GM13977 (cell line): ENCODE data around the gene SAMD11.

ENCODE experiments used
- DNase-seq: peaks from one replicate; pipeline ENCODE4 v3.0.0; 2012; ENCODE audit warnings: low spot score
- CTCF ChIP-seq: IDR thresholded peaks from 2 replicates; pipeline ENCODE4 v1.5.1; 2012; ENCODE audit warnings: mild to moderate bottlenecking, control low read depth; ENCODE audit not compliant: insufficient read depth; ENCODE audit errors: extremely low read depth, missing control alignments
- in situ Hi-C: fragments of 300-500 bp; cut with MboI; formaldehyde crosslinking; loops from one replicate; pipeline ENCODE4 v1.12.0; 2022; ENCODE audit warnings: low sequenced_read_pairs, low pct_unique_long_range_greater_than_20kb, mixed read lengths, inconsistent platforms; ENCODE audit not compliant: unreplicated experiment

The SAMD11 gene

GRCh38 chr1:955474-955873 is 31.8 kb downstream of the SAMD11 start:
- TF ChIP-seq CTCF: no peak
- in situ Hi-C loops: no loop called here
- no peak for DNase-seq

GRCh38 chr1:956636-957035 is 32.9 kb downstream of the SAMD11 start:
- in situ Hi-C loops: no loop called here
- TF ChIP-seq CTCF: no peak
- no peak for DNase-seq

GRCh38 chr1:958823-959730 is 35.4 kb downstream of the SAMD11 start, which contains the start of gene NOC2L:
Gene NOC2L, minus strand, starts transcription at chr1:959256. Its CDS starts 16 bp downstream, at chr1:959240.
- in situ Hi-C loops: no loop called here
- no peak for TF ChIP-seq CTCF
- DNase-seq: peak; percentile 98

DNA sequence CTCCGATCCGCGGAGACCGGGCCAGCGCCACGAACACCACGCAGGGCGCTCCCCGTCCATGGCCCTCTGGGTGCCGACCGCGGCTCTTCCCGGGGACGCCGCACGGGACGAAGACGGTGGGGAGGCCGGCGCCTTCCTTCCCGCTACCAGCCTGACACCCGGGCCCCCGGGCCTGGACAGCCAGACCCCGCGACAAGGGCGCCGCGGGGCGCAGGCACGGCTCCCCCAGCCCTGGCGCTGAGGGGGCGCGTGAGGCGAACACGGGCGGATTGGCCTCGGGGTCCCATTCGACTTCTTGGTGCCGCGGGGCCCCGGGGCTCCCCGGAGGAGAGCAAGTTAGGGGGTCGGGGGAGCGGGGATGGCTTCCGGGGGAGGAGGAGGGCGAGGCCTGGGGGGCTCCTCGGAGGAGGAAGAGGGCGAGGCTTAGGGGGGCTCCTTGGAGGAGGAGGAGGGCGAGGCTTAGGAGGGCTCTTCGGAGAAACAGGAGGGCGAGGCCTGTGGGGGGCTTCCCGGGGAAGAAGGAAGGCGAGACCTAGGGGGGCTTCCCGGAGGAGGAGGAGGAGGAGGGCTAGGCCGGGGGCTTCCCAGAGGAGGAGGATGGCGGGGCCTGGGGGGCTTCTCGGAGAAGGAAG is 36.1 kb downstream of the SAMD11 start:
- in situ Hi-C loops: no loop called here
- no peak for DNase-seq
- no peak for TF ChIP-seq CTCF

- DNase-seq: peak; percentile 95
- in situ Hi-C loops: no loop called here
- no peak for TF ChIP-seq CTCF
Measured at GRCh38 chr1:960363-961131, 36.8 kb downstream of the SAMD11 start, which contains the start of gene KLHL17. Gene KLHL17, plus strand, starts transcription at chr1:960584. Its CDS starts 110 bp downstream, at chr1:960694.

DNA sequence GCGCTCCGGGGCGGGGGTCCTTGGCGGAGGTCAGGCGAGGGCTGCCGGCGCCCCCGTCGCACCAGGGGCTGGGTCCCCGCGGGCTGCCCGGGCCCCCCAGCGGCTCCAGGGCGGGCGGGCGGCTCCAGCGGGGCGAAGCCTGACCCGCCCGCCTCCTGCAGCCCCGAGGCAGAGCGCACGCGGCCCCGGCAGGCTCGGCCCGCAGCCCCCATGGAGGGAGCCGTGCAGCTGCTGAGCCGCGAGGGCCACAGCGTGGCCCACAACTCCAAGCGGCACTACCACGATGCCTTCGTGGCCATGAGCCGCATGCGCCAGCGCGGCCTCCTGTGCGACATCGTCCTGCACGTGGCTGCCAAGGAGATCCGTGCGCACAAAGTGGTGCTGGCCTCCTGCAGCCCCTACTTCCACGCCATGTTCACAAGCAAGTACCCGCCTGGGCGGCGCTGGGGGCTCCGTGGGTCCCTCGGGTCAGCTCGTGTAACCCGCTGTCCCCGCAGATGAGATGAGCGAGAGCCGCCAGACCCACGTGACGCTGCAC is 37.5 kb downstream of the SAMD11 start:
- in situ Hi-C loops: no loop called here
- DNase-seq: peak; percentile 72

More for the DNA sequence above, 37.5 kb downstream of the SAMD11 start:
- TF ChIP-seq CTCF: no peak
